WI38 (cell line): Measurements from ENCODE around the gene AFAP1L2.

Experiments
- H3K4me3 ChIP-seq: 2 replicates; pipeline ENCODE4 v1.5.1; 2011; ENCODE audit warnings: low read depth, mild to moderate bottlenecking, control low read depth, low read length
- TF ChIP-seq, protein P1 (sequence below): IDR thresholded peaks from 2 replicates; pipeline ENCODE4 v1.5.1; 2012; ENCODE audit warnings: low read depth, mild to moderate bottlenecking, control low read depth, low read length

The AFAP1L2 gene

DNA sequence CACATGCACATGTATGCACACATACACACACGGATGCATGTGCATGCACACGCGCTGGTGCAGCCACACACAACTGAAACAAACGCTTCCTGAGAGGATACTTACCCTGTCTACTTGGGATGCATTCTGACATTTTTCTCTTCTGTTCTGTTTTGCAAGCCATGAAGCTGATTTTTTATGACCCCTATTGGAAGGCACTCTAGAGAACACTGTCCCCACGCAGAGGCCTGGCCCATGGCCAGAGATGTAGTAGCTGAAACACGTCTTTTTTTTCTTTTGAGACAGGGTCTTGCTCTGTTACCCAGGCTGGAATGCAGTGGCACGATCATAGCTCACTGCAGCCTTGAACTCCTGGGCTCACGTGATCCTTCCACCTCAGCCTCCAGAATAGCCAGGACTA is 117.4 kb downstream of the AFAP1L2 start:
- H3K4me3 ChIP-seq: no peak overlapping the region
- TF ChIP-seq, protein P1, sequence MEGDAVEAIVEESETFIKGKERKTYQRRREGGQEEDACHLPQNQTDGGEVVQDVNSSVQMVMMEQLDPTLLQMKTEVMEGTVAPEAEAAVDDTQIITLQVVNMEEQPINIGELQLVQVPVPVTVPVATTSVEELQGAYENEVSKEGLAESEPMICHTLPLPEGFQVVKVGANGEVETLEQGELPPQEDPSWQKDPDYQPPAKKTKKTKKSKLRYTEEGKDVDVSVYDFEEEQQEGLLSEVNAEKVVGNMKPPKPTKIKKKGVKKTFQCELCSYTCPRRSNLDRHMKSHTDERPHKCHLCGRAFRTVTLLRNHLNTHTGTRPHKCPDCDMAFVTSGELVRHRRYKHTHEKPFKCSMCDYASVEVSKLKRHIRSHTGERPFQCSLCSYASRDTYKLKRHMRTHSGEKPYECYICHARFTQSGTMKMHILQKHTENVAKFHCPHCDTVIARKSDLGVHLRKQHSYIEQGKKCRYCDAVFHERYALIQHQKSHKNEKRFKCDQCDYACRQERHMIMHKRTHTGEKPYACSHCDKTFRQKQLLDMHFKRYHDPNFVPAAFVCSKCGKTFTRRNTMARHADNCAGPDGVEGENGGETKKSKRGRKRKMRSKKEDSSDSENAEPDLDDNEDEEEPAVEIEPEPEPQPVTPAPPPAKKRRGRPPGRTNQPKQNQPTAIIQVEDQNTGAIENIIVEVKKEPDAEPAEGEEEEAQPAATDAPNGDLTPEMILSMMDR: no peak

DNA sequence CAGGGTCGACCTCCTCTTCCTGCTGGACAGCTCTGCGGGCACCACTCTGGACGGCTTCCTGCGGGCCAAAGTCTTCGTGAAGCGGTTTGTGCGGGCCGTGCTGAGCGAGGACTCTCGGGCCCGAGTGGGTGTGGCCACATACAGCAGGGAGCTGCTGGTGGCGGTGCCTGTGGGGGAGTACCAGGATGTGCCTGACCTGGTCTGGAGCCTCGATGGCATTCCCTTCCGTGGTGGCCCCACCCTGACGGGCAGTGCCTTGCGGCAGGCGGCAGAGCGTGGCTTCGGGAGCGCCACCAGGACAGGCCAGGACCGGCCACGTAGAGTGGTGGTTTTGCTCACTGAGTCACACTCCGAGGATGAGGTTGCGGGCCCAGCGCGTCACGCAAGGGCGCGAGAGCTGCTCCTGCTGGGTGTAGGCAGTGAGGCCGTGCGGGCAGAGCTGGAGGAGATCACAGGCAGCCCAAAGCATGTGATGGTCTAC is 118.3 kb downstream of the AFAP1L2 start:
- TF ChIP-seq, protein P1: no peak

DNA sequence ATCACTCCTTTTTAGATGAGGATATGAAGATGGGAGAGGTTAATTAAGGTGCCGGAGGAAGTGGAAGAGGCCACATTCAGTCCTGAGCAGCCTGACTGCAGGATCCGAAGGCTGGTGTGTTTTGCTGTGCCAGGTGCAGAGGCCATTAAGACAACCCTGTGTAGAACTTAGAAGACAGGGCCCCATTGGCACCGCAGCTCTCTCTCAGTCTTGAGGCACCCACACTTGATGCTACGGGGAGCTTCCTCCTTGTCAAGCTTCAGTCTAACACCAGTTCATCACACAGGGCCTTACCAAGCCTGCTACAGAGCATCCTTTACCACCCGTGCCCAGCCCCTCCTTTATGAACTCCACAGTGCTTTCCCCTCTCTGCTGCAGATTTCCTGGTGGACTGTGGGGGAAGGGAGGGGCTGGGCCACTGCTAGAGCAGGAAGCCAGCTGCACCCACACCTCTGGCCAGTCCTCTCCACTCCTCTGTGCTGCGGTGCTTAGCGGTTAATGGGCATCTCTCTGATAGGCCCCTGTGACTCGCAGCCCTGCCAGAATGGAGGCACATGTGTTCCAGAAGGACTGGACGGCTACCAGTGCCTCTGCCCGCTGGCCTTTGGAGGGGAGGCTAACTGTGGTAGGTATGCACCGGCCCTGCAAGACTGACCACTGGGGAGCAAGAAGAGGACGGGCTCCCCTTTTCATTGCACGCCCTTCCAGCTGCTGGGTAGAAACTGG is 119.8 kb downstream of the AFAP1L2 start:
- TF ChIP-seq, protein P1: no peak
- H3K4me3 ChIP-seq: no peak overlapping the region

More for the DNA sequence above, 118.3 kb downstream of the AFAP1L2 start:
- no peak overlapping the region for H3K4me3 ChIP-seq

DNA sequence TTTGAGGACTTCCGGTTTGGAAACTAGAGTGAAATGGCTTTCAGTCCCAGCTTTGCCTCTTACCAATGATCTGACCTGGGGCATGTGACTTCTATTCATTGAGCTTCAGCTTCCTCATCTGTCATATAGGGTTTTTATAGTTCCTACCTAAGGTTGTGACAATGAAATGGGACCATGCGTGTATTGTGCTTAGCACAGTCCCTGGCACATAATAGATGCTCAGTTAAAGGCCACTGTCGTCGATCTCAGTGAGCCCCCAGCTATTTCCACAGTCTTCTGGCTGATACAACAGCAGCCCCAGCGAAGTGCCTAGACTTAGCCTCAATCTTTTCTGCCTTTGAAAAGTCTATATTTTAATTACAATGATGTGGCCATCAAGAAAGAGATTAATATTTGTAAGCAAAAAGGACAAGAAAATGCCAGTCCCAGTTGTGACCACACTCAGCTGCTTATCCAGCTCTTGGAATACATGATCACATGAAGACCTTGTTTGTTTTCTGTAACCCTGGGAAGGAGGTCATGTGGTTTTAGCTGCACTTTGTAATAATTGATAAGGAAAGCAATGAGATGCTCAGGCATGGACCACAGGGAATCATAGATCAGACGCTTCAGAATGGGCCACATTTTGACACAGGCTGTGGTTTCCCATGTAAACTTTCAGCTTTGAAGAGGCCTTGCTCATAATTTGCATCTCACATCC is 120.6 kb downstream of the AFAP1L2 start:
- H3K4me3 ChIP-seq: no peak overlapping the region
- TF ChIP-seq, protein P1: no peak

DNA sequence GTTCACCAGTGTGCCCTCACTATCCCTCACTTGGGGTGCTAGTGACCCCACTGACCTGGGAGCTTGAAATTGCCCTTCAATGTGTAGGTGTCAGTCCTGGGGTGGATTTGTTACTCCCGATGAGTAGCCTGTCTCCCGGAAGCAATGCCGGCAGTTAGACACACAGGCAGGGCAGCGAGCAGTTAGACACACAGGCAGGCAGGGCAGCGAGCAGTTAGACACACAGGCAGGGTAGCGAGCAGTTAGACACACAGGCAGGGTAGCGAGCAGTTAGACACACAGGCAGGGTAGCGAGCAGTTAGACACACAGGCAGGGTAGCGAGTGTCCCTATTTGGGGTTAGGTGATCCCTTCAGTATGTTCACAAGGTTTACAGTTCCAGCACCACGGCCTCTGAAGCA is 121.2 kb downstream of the AFAP1L2 start:
- TF ChIP-seq, protein P1: no peak
- H3K4me3 ChIP-seq: no peak overlapping the region

DNA sequence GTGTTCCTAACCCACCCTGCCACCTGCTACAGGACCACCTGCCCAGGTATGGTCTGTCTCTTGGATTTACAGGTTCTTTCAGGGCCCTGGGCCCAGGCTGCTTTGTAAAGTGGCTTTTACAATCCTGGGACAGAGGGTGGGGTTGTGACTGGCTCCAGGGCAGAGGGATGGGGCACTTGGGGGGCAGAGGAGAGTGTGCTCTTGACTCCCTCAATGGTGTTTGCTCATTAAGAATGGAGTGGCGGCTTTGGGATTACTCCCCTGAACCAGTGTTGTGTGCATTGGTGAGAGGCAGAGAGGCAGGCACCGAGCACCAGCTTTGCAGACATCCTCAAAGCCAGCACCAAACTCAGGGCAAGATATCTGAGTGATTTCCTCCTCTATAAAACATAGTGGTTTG is 121.8 kb downstream of the AFAP1L2 start:
- TF ChIP-seq, protein P1: no peak
- H3K4me3 ChIP-seq: no peak overlapping the region

DNA sequence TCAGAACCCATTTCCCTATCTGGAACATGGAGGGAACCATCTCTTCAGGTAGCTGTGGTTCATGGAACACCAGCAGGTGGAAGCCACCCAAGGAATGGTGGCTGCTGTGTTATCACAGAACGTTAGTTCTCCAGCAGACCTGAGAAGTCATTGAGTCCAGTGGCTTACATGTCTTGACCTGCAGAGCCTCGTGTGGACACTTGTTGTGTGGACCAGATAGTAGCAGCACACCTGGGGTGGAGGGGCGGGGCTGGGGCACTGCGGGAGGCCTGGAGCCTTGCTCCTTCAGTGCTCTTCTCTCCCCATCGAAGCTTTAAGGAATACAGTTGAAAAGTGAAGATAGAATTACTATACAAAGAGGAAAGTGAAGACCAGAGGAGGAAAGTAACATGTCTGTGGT is 122.8 kb downstream of the AFAP1L2 start:
- H3K4me3 ChIP-seq: no peak overlapping the region
- TF ChIP-seq, protein P1: no peak
